SKM-1 (cell line): ENCODE data around the gene CCM2.

Experiments
- DNase-seq: peaks from one replicate; lab custom pipeline; 2025; ENCODE audit not compliant: unreplicated experiment; lab: John Stamatoyannopoulos, UW

CCM2 gene

DNA sequence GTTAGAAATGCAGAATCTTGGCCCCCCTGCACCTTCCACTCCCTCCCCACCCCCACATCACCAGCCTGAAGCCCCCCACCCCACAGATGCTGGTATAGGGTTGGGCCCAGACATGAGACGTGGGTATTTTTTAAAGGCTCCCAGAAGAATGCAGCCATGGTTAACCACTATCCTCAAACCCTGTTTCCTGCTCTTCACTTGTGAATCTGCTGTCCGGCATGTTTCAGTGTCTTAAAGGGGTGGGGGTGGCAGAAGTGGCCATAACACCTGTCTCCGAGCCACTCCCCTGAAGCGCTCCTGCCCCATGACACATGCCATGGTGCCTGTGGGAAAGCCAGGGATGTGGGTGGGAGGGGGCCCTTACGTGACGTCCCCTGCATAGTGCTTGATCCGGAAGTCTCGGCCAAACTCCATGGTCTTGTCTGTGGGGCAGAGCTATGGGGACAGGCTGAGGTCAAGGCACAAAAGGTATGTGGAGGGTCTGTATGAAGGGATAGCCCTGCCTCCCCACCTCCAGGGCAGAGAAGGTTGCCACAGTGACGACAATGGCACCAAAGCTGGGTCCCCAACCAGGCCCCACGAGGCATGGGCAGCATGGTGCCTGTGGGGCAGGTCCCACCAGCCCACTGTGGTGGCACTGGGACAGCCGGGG, 30.8 kb upstream of the CCM2 start:
- DNase-seq = no peak

DNA sequence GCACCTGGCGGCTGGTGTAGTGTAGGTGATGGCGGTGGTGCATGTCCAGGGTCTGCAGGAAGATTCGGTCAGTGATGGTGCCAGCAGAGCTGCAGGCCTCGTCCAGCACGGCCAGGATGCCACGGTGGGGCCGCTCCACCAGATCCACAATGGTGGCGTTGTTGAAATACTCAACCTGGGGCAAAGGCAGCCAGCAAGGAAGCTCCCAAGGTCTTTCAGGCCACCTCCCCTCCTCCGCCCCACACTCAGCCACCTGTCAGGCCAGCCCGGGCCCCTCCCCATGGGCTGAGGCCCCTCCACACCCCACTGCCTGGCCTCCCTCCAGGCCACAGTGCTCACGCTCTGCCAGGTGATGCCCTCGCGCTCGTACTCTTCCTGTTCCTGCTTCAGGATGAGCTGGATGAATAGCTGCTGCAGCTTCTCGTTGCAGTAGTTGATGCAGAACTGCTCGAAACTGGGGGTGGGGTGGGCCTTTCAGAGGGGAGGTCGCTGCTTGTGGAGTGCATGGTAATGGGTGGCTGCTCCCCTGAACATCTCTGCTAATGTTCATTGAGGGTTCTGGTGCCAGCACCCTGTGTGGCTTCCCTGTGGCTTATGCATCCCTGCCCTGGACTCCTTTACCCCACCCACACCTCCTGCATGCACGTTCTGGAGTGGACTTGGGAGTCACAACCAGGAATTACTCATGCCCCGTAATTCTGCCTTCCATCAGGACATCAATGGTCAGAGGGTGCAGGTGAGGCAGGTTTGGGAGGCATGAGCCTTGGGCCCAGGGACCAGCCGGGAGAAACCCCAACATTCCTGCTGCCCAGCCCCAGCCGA, 30.1 kb upstream of the CCM2 start:
- no peak for DNase-seq

DNA sequence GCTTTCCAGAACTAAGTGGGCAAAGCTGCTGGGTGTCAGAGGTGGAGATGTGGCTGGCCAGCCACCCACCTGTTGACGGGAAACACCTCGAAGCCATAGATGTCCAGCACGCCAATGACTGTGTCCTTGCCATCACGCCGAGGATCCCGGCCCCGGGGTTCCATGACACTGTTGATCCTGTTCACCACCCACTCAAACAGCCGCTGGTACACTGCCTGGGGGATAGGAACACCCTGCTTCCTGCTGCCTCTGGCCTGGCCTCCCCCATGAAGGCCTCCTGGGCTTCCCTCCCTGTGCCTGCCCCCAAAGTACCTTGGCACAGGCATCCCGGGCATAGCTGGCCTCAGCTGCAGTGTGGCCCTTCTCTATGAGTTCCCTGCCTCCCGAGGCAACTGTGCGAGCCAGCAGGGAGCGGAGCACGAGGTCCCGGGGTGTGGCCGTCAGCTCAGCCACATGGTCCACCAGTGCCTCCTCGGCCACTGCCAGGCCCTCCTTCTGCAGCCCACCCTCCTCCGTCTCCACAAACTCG, 29.4 kb upstream of the CCM2 start:
- no peak for DNase-seq

DNA sequence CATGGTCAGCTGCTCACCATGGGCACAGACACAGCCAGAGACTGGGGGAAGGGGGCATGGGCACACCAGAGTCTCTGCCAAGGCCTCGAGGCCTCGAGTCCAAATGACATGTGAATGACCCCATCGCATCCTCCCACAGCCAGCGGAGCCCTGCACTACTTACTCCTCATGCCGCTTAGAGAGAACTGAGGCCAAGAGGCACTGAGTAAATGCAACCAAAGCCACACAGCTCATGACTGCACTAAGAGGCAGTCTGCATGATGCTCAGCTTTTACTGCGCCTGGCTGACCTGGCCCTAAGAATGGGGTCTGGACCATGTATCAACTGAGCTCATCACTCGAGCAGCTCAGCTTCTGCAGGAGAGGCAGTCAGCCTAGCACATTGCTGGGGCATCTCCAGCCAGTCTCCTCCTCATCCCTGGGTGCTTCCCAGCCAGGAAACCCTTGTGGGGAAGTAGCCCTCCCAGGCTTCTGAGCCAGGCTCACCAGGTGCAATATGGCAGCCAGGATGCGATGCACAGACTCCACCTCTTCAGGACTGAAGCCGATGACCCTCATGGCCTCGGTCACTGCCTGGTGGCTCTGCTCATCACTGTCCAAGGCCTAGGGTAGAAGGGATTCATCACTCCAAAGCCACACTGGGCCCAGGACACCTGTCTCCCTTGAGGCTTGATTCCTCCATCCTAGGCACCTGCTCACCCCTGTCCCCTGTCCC, 28.7 kb upstream of the CCM2 start:
- DNase-seq = no peak

DNA sequence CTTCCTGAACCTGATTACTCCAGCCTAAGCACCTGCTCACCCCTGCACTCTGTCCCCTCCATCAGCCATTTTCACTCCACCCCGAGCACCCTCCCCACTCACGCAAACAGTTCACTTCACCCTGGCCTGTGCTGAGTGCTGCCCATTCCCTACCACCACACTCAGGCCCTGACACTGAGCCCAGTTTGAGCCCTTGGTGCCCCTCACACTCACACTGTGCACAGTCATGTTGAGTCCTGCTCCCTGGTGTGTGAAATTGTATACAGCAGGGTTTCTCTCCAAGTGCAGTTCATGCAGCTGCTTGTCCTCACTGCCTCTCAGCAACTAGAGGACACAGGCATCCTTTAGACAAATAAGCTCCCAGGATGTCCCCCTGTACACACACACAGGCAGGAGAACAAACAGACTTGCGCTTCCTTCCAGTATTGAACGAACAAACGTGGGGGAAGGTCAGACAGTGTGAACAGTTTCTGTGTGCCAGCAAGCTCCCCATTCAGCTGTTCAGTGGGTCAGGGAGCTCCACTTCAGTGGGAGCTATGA, 28.0 kb upstream of the CCM2 start:
- DNase-seq = no peak

DNA sequence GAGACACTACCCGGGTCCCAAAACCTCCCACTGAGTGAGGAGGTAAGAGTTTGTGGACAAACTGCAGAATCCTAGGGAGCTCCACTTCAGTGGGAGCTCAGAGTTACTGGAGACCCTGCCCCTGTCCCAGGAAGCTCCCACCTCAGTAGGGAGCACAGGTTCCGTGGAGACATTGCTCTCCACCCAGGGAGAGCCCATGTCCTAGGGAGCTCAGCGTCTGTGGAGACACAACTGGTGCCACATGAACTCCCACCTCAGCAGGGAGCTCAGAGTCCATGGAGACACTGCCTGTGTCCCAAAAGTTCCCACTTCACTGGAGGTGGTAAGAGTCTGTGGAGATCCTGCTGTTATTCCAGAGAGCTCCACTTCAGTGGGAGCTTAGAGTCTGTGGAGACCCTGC, 27.4 kb upstream of the CCM2 start:
- no peak for DNase-seq

DNA sequence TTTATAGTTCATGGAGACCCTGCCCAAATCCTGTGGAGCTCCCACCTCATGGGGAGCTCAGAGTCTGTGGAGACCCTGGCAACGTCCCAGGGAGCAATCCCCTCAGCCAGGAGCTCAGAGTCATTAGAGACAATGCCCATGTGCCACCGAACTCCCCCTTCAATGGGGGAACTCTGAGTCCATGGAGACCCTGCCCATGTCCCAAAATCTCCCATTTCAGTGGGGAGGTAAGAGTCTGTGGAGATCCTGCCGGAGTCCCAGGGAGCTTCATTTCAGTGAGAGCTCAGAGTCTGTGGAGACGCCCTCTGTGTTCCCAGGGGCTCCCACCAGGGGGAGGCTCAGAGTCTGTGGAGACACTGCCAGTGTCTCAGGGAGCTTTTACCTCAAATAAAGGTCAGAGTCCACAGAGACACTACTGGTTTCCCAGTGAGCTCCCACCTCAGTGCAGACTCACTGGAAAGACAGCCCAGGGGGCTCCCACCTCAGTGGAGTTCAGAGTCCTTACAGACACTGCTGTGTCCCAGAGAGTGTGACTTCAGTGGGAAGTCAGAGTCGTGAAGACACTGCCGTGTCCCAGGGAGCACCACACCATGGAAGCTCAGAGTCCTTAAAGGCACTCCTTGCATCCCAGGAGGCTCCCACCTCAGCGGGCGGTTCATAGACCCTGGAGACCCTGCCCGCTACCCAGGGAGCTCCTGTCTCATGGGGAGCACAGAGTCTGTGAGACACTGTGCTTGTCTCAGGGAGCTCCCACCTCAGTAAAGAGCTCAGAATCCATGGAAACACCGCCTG, 26.2 kb upstream of the CCM2 start:
- peak; percentile 24 for DNase-seq

DNA sequence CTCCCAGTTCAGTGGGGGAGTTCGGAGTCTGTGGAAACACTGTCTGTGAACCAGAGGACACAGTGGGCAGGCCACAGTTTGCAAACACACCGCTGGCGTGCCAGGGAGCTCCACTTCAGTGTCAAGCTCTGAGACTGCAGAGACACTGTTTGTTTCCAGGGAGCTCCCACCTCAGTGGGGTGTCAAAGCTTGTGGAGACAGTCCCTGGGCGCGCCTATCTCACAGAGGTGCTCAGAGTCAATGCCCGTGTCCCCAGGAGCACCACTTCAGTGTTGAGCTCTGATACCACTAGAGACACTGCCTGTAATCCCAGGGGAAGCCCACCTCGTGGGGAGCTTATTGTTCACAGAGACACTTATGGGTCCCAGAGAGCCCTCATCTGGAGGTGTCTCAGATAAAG, 25.5 kb upstream of the CCM2 start:
- no peak for DNase-seq

DNA sequence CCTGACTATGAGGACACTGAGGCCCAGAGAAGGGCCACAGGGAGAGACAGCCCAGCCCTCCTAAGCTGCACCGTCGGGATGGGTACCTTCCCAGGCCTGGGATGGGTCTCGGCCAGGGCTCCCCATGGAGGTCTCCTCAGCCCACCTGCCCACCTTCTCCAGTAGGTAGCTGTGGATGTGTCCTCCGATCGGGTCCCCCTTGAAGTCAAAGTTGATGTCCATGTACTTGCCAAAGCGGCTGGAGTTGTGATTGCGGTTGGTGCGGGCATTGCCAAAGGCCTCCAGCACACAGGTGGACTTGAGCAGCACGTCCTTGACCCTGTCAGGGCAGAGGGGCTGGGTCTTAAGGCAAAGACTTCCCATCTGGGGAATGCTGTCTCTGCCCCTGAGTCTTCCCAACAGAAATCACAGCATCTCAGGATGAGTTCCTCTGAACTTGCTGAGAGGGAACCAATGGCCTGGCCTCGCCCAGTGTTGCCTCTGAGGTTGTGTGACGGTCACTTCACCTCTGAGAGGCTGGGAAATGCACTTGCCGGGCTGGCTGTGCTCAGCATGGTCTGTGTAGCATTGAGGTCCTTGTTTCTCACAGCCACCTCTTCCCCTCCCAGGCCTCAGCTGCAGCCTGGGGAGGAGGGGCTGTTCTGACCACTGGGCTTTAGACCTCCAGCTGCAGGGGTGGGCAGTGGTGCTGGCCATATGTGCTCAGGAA, 24.5 kb upstream of the CCM2 start:
- no peak for DNase-seq

DNA sequence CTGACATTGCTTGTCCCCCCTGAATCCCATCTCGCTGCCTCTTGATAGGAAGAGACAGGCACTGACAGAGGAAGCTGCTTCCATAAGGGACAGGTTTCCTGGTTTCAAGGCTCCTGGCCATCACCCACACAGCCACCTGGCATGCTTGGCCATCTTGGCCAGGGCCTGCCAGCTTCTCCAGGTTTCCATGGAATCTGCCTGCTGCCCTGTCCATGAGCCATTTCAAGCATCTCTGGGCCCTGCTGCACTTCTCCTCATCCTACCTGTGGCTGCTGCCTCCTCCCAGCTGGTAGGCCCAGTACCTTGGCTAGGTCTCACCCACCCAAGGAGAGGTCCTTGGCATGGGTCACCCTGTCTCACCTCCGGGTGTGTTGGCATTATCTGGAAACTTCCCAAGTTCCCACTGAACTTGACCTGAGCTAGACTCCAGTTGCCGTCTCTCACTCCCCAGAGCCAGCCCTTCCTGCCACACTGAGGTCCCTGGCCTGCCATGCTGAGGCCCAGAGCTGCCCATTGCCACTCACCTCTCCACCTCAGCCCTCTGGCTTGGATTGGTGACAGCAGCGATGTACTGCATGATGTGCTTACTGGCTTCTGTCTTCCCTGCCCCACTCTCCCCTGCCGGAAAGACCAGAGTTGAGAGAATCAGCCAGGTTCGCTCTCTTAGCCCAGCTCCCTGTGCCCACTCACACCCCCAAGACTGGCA, 23.8 kb upstream of the CCM2 start:
- no peak for DNase-seq

DNA sequence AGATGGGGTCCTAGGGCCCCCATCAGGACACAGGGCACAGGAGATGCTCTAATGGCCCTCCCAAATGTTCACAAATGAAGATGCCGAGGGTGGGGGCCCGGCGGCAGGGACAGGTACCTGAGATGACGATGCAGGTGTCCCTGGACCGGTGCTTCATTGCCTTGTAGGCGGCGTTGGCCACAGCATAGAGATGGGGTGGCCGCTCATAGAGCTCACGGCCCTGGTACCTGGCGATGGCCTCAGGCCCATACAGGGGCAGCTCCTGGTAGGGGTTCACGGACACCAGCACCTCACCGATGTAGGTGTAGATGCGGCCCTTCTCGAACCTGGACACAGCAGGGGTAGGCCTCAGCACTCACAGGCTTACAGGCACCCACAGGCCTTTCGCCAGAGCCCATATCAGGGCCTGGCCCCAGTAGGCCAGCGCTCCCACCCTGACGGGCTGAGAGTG, 23.2 kb upstream of the CCM2 start:
- no peak for DNase-seq

DNA sequence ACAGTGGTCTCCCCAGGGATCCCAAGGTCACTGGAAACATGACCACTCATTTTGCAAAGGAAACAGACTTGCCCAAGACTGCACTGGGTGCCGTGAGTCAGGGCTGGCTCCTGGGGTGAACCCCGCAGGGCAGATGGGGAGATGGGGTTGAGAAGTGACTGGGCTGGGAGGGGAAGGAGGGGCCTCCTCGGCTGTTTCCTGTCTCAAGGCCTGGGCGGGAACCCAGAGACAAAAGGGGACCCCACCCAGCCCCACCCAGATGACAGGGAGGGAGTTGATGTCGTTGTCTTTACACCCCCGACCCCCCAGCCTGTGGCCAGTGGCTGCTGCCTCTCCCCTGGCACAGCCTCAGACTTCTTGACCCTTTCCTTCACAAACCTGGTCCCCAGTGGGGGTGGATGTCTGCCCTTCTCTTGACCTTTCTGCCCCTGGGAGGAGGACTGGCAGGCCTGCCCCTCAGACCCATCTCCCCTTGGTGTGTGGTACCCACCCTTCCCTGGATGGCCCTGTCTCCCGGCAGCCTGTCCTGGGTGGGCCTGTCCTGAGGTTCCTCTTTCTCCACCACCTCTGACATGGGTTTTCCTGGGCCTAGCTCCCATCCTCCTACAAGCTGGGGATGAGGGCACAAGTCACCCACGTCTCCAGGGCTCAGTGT, 22.6 kb upstream of the CCM2 start:
- DNase-seq = peak; percentile 58

DNA sequence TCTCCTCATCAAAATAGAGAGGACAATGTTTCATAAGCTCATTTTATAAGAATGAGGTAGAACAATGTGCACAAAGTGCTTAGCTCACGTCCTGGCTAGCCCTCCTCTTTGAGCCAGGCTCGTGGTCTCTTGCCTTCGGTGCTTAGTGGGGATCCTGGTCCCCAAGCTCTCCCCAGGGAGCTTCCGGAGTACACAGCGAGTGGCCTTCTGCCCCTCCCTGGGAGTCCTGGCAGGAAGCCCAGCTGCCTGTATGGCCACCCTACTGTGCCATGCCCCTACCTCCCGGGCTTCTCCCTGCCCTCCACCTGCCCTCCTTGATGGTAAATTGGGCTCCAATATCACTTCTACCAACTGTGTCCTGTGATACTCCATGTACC, 22.1 kb upstream of the CCM2 start:
- DNase-seq = no peak

DNA sequence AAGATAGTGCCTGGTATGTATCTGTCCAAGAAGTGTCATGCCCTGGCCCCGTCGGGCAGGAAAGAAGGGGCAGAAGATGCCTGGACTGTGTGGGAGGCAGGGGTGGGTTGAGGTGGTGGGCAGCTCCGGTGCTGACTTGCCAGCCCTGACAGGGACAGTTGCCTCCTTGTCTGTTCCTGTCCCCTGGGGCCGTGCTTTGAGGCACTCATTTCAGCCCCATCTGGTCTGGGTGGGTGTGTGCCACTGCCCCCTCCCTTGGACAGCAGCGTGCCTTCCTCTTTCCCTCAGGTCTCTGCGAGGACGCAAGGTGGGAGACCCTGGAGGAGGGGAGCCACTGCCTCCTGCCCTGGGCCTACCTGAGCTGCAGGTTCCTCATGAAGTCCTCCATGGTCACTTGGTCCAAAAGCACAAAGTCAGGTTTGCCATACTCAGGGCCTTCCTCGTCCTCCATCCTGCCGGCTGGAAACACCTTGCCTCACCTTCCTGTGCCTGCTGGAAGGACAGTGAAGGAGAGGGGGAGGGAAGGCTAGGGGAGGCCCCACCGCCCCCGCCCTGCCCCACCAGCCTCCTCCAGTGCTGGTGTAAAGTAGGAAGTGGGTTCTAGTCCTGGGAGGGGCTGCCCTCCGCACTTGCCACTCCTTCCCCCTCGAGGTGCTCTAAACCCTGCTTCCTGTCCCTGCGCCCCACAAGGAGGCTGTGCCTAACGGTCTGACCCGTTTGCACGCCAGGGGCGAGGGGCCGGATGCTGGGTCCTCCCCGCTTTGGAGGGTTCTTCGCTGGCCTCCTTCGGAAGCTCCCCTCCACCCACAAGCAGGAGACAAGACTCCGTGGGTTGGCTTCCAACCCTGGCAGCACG, 21.3 kb upstream of the CCM2 start, which contains the start of gene MYO1G:
Gene MYO1G, minus strand, starts transcription at position 505 of the 856 bp plus-strand sequence. Its CDS starts 54 bp downstream, at position 451.
- peak; percentile 89 for DNase-seq

DNA sequence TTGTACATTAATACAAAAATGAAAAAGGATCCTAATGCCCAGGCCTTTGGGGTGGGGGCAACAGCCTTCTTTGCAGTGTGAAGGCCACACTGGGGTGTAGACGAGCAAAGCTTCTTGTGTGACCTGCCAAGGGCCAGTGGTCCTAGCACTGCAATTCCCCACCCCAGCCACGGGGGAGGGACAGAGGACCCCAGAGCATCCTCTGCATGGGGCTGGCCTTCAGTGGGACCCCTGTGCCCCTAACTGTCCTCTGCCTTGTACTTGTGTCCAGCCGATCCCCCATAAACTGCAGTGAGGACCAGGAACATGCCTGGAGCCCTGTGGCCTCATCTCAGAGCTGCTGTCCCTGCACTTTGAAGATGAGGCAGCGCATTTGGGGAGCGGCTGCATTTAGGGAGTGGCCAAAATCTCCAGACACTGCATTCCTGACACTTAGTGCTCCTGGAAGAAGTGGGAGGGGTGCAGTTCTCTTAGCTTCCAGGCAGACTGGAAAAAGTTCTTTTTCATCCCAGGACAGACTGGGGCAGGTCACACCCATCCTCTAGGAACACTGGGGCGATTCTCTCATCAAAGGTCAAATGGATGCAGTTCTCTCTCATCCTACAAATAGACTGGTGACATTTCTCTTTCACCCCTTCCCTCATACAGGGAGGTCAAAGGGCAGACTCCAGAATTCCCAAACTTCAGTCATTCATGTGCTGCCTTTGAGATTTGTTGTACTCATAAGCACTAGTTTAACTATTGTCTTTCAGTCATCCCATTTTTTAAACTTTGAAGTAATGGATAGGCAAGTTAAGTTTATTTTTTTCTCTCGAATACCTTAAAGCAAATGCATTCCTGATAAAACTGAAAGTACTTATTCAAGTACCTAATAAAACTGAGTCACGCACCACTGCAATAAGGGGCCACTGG, 20.3 kb upstream of the CCM2 start:
- DNase-seq = no peak

DNA sequence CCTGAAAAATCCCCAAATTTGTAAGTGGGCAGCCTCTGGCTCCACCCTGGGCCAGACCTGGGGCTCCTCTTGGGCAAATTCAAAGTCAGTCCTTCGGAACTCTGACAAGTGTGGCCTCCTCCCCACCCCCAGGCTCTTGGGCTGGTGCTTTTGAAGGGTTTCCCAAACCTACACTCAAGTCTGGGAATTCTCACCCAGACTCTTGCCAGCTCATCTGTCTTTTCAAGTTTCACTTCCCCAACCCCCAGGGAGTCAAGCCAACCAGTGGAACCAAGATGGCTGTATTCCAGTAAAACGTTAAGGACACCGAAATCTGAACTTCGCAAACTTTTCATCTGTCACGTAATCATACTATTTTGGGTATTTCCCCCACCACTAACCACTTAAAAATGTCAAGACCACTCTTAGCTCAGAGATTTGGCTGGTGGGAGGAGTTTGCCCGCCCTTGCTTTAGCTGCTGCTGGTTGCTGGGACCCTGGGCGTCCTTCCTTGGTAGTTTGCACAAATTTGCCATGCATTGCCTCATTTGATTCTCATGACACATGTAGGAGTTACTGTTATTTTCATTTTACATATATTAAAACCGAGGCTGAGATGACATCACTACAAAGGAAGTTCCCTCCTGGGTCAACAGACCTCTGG, 19.5 kb upstream of the CCM2 start:
- DNase-seq = no peak
